Measurements from ENCODE around the gene SLC2A4RG. TPM values are rescaled to one million over a fixed set of nuclear protein-coding genes. Genes with fewer than 3 reads are reported as not detected.

Gene SLC2A4RG
- total RNA-seq, 1 donor from 2014 or later = 50.2 TPM

GRCh38 chr20:63706027-63706695 is 33.4 kb upstream of the SLC2A4RG start:
- Histone ChIP-seq H3K36me3 (ENCODE audit: control insufficient read depth, insufficient read depth, low read length) (peaks cover 1% of the 10 kb centered on the region), H3K27me3 (ENCODE audit: control insufficient read depth, insufficient read depth, low read length) (no peaks in the 10 kb centered on the region), H3K4me3 (ENCODE audit: low read depth, low read length) (peak overlapping the region; percentile 67)
- no peak for DNase-seq (ENCODE audit: low read depth)
- TF ChIP-seq CTCF (IDR thresholded peaks at IDR 0.05; ENCODE audit: insufficient read depth, low read length, poor library complexity, severe bottlenecking) = no peak

GRCh38 chr20:63706852-63707557 is 32.6 kb upstream of the SLC2A4RG start:
- TF ChIP-seq CTCF (IDR thresholded peaks at IDR 0.05; ENCODE audit: insufficient read depth, low read length, poor library complexity, severe bottlenecking) = peak; percentile 46
- Histone ChIP-seq H3K27me3 (ENCODE audit: control insufficient read depth, insufficient read depth, low read length) (no peaks in the 10 kb centered on the region), H3K4me3 (ENCODE audit: low read depth, low read length) (peak overlapping the region; percentile 67), H3K36me3 (ENCODE audit: control insufficient read depth, insufficient read depth, low read length) (peaks cover 1% of the 10 kb centered on the region)
- no peak for DNase-seq (ENCODE audit: low read depth)

- Histone ChIP-seq H3K27me3 (ENCODE audit: control insufficient read depth, insufficient read depth, low read length) (no peaks in the 10 kb centered on the region), H3K4me3 (ENCODE audit: low read depth, low read length) (peak within 1 kb of the TSS; percentile 67), H3K36me3 (ENCODE audit: control insufficient read depth, insufficient read depth, low read length) (peaks cover 1% of the 10 kb centered on the region)
- no peak for DNase-seq (ENCODE audit: low read depth)
- TF ChIP-seq CTCF (IDR thresholded peaks at IDR 0.05; ENCODE audit: insufficient read depth, low read length, poor library complexity, severe bottlenecking) = no peak
Measured at GRCh38 chr20:63707558-63708300, 31.8 kb upstream of the SLC2A4RG start, which contains the start of the genes ARFRP1 and ZGPAT. Gene ARFRP1 (minus strand): TSS chr20:63707976. CDS start chr20:63707091, 885 bp downstream. Gene ZGPAT (plus strand): TSS chr20:63708039. CDS start chr20:63708581, 542 bp downstream.

- Histone ChIP-seq H3K36me3 (ENCODE audit: control insufficient read depth, insufficient read depth, low read length) (peaks cover 1% of the 10 kb centered on the region), H3K4me3 (ENCODE audit: low read depth, low read length) (peak overlapping the region; percentile 67), H3K27me3 (ENCODE audit: control insufficient read depth, insufficient read depth, low read length) (no peaks in the 10 kb centered on the region)
- DNase-seq (ENCODE audit: low read depth) = no peak
- TF ChIP-seq CTCF (IDR thresholded peaks at IDR 0.05; ENCODE audit: insufficient read depth, low read length, poor library complexity, severe bottlenecking) = no peak
Measured at GRCh38 chr20:63708301-63709148, 31.1 kb upstream of the SLC2A4RG start.

GRCh38 chr20:63709149-63709527 is 30.4 kb upstream of the SLC2A4RG start:
- no peak for TF ChIP-seq CTCF (IDR thresholded peaks at IDR 0.05; ENCODE audit: insufficient read depth, low read length, poor library complexity, severe bottlenecking)
- peak overlapping the region; percentile 67 for H3K4me3 ChIP-seq (ENCODE audit: low read depth, low read length)
- no peak for DNase-seq (ENCODE audit: low read depth)
- H3K36me3 ChIP-seq (ENCODE audit: control insufficient read depth, insufficient read depth, low read length) = peaks cover 1% of the 10 kb centered on the region
- H3K27me3 ChIP-seq (ENCODE audit: control insufficient read depth, insufficient read depth, low read length) = no peaks in the 10 kb centered on the region

Data from kidney epithelial cell (primary cell).